ENCODE measurements around the gene SMYD3.
"Not testable (repeated sequence)": the region's sequence is repeated elsewhere in the genome, so short reads cannot be mapped to it uniquely, and the experiment has no call there.

- TF ChIP-seq POLR2A, CTCF (IDR thresholded peaks at IDR 0.05): not testable (repeated sequence)
Measured at GRCh38 chr1:245971076-245971710, 535.9 kb downstream of the SMYD3 start.
